ENCODE data around the gene TPCN1. TPM values are rescaled to one million over a fixed set of nuclear protein-coding genes. Genes with fewer than 3 reads are reported as not detected.
A peak's percentile ranks its signal among the peaks of the same experiment; 100 is the strongest.

The TPCN1 gene
- total and polyA plus RNA-seq, 2 experiments from 2014 or later, result 14.4 to 16.2 TPM

DNA sequence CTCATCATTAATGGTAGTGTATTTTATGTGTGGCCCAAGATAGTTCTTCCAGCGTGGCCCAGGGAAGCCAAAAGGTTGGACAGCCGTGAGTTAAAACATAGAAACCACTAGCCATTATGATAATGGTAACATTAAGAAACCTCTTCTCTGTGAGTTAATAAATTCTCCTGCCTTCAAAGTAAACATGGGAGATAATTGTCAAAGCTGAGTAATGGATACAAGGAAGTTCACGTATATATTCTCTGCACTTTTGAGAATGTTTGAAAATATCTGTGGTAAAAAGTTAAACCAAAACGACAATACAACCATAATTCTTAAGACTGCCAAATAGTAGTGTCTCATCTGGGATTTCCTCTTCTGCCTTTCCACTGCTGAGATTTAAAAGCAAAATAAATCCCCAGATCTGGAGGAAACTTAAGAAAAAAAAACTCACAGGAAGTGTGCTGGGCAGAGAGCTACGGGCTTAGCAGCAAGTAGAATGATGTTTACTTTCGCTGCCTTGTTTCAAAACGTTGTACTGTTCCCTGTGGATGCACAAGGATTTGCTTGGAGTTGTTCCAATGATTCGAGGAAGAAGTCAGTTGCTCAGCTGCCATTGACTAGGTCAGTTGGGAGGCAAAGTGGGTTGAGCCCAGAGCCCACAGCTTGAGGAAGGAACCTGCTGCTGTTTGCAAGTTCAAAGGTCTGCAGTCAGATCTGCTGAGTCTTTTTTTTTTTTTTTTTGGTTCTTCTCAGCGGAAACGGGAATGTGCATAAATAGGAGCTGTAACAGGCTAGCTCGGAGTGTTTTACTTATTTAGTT is 1.7 kb downstream of the TPCN1 start:
- peak; percentile 40 for DNase-seq (ENCODE audit: low spot score)
- Histone ChIP-seq H3K27me3 (ENCODE audit: insufficient read depth) (no peaks in the 10 kb centered on the region), H4K20me1 (replicated peaks; ENCODE audit: insufficient read depth) (no peaks in the 10 kb centered on the region), H3F3A (replicated peaks; ENCODE audit: low read depth) (peaks cover 8% of the 10 kb centered on the region; the same call in 1 of the 2 replicates), H3K9me2 (ENCODE audit: insufficient read depth) (no peaks in the 10 kb centered on the region), H3K27ac (ENCODE audit: low read depth) (no peak overlapping the region), H3K4me1 (ENCODE audit: insufficient read depth) (peaks cover 18% of the 10 kb centered on the region), H3K79me2 (replicated peaks; ENCODE audit: insufficient read depth) (peaks cover 9% of the 10 kb centered on the region), H2AFZ (no peak overlapping the region), H3K4me2 (peak overlapping the region; percentile 89), H3K4me3 (peak overlapping the region; percentile 59), H3K36me3 (ENCODE audit: insufficient read depth) (no peaks in the 10 kb centered on the region)
- peak overlapping the region; percentile 81 for H3K4me3 Mint-ChIP-seq
- ATAC-seq, result no peak
- peaks cover 19% of the 10 kb centered on the region for H3K4me1 Mint-ChIP-seq
- H3K36me3 Mint-ChIP-seq (ENCODE audit: low read depth), result peaks cover 7% of the 10 kb centered on the region
- H3K27me3 Mint-ChIP-seq (ENCODE audit: insufficient read depth, low read depth, poor library complexity), result peaks cover 4% of the 10 kb centered on the region
- no peaks in the 10 kb centered on the region for H3K9me3 Mint-ChIP-seq
- H3K27ac Mint-ChIP-seq, result peak overlapping the region; percentile 5; the same call in 1 of the 2 replicates
- TF ChIP-seq, protein P1, sequence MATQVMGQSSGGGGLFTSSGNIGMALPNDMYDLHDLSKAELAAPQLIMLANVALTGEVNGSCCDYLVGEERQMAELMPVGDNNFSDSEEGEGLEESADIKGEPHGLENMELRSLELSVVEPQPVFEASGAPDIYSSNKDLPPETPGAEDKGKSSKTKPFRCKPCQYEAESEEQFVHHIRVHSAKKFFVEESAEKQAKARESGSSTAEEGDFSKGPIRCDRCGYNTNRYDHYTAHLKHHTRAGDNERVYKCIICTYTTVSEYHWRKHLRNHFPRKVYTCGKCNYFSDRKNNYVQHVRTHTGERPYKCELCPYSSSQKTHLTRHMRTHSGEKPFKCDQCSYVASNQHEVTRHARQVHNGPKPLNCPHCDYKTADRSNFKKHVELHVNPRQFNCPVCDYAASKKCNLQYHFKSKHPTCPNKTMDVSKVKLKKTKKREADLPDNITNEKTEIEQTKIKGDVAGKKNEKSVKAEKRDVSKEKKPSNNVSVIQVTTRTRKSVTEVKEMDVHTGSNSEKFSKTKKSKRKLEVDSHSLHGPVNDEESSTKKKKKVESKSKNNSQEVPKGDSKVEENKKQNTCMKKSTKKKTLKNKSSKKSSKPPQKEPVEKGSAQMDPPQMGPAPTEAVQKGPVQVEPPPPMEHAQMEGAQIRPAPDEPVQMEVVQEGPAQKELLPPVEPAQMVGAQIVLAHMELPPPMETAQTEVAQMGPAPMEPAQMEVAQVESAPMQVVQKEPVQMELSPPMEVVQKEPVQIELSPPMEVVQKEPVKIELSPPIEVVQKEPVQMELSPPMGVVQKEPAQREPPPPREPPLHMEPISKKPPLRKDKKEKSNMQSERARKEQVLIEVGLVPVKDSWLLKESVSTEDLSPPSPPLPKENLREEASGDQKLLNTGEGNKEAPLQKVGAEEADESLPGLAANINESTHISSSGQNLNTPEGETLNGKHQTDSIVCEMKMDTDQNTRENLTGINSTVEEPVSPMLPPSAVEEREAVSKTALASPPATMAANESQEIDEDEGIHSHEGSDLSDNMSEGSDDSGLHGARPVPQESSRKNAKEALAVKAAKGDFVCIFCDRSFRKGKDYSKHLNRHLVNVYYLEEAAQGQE (IDR thresholded peaks at IDR 0.05; ENCODE audit: unreplicated experiment), result no peak
- TF ChIP-seq, protein P2, sequence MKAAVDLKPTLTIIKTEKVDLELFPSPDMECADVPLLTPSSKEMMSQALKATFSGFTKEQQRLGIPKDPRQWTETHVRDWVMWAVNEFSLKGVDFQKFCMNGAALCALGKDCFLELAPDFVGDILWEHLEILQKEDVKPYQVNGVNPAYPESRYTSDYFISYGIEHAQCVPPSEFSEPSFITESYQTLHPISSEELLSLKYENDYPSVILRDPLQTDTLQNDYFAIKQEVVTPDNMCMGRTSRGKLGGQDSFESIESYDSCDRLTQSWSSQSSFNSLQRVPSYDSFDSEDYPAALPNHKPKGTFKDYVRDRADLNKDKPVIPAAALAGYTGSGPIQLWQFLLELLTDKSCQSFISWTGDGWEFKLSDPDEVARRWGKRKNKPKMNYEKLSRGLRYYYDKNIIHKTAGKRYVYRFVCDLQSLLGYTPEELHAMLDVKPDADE (IDR thresholded peaks at IDR 0.05), result no peak
- TF ChIP-seq EZH2 (IDR thresholded peaks at IDR 0.05; ENCODE audit: low read depth, unreplicated experiment), result no peak
- TF ChIP-seq, protein P3, sequence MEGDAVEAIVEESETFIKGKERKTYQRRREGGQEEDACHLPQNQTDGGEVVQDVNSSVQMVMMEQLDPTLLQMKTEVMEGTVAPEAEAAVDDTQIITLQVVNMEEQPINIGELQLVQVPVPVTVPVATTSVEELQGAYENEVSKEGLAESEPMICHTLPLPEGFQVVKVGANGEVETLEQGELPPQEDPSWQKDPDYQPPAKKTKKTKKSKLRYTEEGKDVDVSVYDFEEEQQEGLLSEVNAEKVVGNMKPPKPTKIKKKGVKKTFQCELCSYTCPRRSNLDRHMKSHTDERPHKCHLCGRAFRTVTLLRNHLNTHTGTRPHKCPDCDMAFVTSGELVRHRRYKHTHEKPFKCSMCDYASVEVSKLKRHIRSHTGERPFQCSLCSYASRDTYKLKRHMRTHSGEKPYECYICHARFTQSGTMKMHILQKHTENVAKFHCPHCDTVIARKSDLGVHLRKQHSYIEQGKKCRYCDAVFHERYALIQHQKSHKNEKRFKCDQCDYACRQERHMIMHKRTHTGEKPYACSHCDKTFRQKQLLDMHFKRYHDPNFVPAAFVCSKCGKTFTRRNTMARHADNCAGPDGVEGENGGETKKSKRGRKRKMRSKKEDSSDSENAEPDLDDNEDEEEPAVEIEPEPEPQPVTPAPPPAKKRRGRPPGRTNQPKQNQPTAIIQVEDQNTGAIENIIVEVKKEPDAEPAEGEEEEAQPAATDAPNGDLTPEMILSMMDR (conservative IDR thresholded peaks at IDR 0.05; ENCODE audit: low read depth in 2 of 2), result no peak

DNA sequence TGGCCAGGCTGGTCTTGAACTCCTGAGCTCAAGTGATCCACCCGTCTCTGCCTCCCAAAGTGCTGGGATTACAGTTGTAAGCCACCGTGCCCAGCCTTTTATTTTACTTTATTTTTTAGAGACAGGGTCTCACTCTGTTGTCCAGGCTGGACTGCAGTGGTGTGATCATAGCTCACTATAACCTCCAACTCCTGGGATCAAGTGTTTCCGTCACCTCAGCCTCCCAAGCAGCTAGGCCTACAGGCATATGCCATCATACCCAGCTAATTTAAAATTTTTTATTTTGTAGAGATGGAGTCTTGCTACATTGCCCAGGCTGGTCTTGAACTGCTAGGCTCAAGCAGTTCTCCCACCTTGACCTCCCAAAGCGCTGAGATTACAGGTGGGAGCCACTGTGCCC is 3.7 kb downstream of the TPCN1 start:
- no peak for ATAC-seq
- TF ChIP-seq ZNF331 (CRISPR knock-in tag; IDR thresholded peaks at IDR 0.05; ENCODE audit: low read depth), result no peak
- no peak for TF ChIP-seq POLR2AphosphoS5 (IDR thresholded peaks at IDR 0.05; ENCODE audit: low read depth)
- TF ChIP-seq EZH2phosphoT487 (IDR thresholded peaks at IDR 0.05; ENCODE audit: unreplicated experiment), result no peak
- no peak for TF ChIP-seq ZNF114 (CRISPR knock-in tag; IDR thresholded peaks at IDR 0.05)
- TF ChIP-seq EZH2 (IDR thresholded peaks at IDR 0.05; ENCODE audit: low read depth, unreplicated experiment), result no peak
- TF ChIP-seq, protein P2 (IDR thresholded peaks at IDR 0.05), result no peak

More for the DNA sequence above, 3.7 kb downstream of the TPCN1 start:
- peaks cover 12% of the 10 kb centered on the region for H3K36me3 Mint-ChIP-seq (ENCODE audit: low read depth)
- Histone ChIP-seq H3K36me3 (ENCODE audit: insufficient read depth) (0 out of 2 replicates have a peak, but pooled peaks cover 2% of the 10 kb centered on the region), H3K4me1 (ENCODE audit: insufficient read depth) (peaks cover 18% of the 10 kb centered on the region), H3K79me2 (replicated peaks; ENCODE audit: insufficient read depth) (peaks cover 9% of the 10 kb centered on the region), H3K4me2 (no peak overlapping the region), H2AFZ (no peak overlapping the region), H3K27ac (ENCODE audit: low read depth) (no peak overlapping the region), H4K20me1 (replicated peaks; ENCODE audit: insufficient read depth) (no peaks in the 10 kb centered on the region), H3F3A (replicated peaks; ENCODE audit: low read depth) (peaks cover 8% of the 10 kb centered on the region; the same call in 1 of the 2 replicates), H3K27me3 (ENCODE audit: insufficient read depth) (no peaks in the 10 kb centered on the region), H3K9me2 (ENCODE audit: insufficient read depth) (no peaks in the 10 kb centered on the region), H3K4me3 (no peak overlapping the region)
- no peak overlapping the region for H3K27ac Mint-ChIP-seq
- H3K27me3 Mint-ChIP-seq (ENCODE audit: insufficient read depth, low read depth, poor library complexity), result peaks cover 7% of the 10 kb centered on the region
- no peaks in the 10 kb centered on the region for H3K9me3 Mint-ChIP-seq
- DNase-seq (ENCODE audit: low spot score), result no peak
- H3K4me1 Mint-ChIP-seq, result peaks cover 19% of the 10 kb centered on the region
- H3K4me3 Mint-ChIP-seq, result no peak overlapping the region
